ENCODE measurements around the gene ASB13. TPM values are rescaled to one million over a fixed set of nuclear protein-coding genes. Genes with fewer than 3 reads are reported as not detected.
A peak's percentile ranks its signal among the peaks of the same experiment; 100 is the strongest.

Gene ASB13
- total and polyA plus RNA-seq, 8 donors, result 8.7 to 22.2 (median 11.8) TPM

GRCh38 chr10:5684318-5684970, 18.0 kb upstream of the ASB13 start, which contains the start of gene TASOR2:
Gene TASOR2 (plus strand): TSS chr10:5684838. CDS start chr10:5720643, 35,805 bp downstream.
- Histone ChIP-seq H3K4me1 (peaks cover 7 to 12% (median 11%) of the 10 kb centered on the region in 3 donors), H3K27ac (peak within 1 kb of the TSS; percentile 81 to 83 (median 82)), H3K9me3 (no peaks in the 10 kb centered on the region), H3K4me3 (peak within 1 kb of the TSS; percentile 88 to 98 (median 93)), H3K36me3 (no peaks in the 10 kb centered on the region), H3K27me3 (no peaks in the 10 kb centered on the region)
- 0 to 1% methylated on average over 53 to 54 of the region's 54 CpGs for WGBS, 2 donors
- intact Hi-C loops (cut with DNase I), result no loop called here
- ATAC-seq (peak; percentile 94 to 99 (median 98)), FAIRE-seq (peak; percentile 47), DNase-seq (peak; percentile 97 to 99 (median 98))
- TF ChIP-seq CTCF (IDR thresholded peaks at IDR 0.05), result no peak

GRCh38 chr10:5683065-5683464, 16.7 kb upstream of the ASB13 start:
- 74 to 81% methylated on average over 3 of the region's 3 CpGs for WGBS, 2 donors

GRCh38 chr10:5681930-5682329, 15.5 kb upstream of the ASB13 start:
- Histone ChIP-seq H3K4me3 (no peak overlapping the region), H3K36me3 (no peaks in the 10 kb centered on the region), H3K27ac (no peak overlapping the region), H3K4me1 (peaks cover 7 to 10% (median 9%) of the 10 kb centered on the region in 3 donors), H3K27me3 (no peaks in the 10 kb centered on the region), H3K9me3 (no peaks in the 10 kb centered on the region)
- intact Hi-C loops (cut with DNase I), result no loop called here
- no peak for DNase-seq
- TF ChIP-seq CTCF (IDR thresholded peaks at IDR 0.05), result no peak
- 63 to 66% methylated on average over 5 of the region's 5 CpGs for WGBS, 2 donors
- ATAC-seq, result no peak
- FAIRE-seq, result no peak

More at GRCh38 chr10:5683065-5683464, 16.7 kb upstream of the ASB13 start:
- H3K9me3 ChIP-seq, result no peaks in the 10 kb centered on the region
- DNase-seq, result no peak
- intact Hi-C loops (cut with DNase I), result no loop called here
- no peaks in the 10 kb centered on the region for H3K27me3 ChIP-seq
- H3K36me3 ChIP-seq, result no peaks in the 10 kb centered on the region
- TF ChIP-seq CTCF (IDR thresholded peaks at IDR 0.05), result no peak
- H3K4me1 ChIP-seq, result peaks cover 7 to 12% (median 11%) of the 10 kb centered on the region in 3 donors
- ATAC-seq, result no peak
- no peak overlapping the region for H3K4me3 ChIP-seq
- FAIRE-seq, result no peak
- H3K27ac ChIP-seq, result no peak overlapping the region

GRCh38 chr10:5679606-5680005, 13.2 kb upstream of the ASB13 start:
- H3K4me1 ChIP-seq, result no peaks in the 10 kb centered on the region
- no peak overlapping the region for H3K4me3 ChIP-seq
- ATAC-seq (no peak), FAIRE-seq (no peak), DNase-seq (no peak)
- no peak overlapping the region for H3K27ac ChIP-seq
- intact Hi-C loops (cut with DNase I), result loop anchor here in 2 of 3 donors (10.0 kb wide), 2 partner anchors 185 to 195 kb away; no protein-coding TSS in a partner anchor
- H3K9me3 ChIP-seq, result no peaks in the 10 kb centered on the region
- TF ChIP-seq CTCF (IDR thresholded peaks at IDR 0.05), result no peak
- WGBS, 2 donors, result 60 to 70% methylated on average over 2 of the region's 2 CpGs
- no peaks in the 10 kb centered on the region for H3K36me3 ChIP-seq
- no peaks in the 10 kb centered on the region for H3K27me3 ChIP-seq

- no peak for ATAC-seq
- Histone ChIP-seq H3K27me3 (no peaks in the 10 kb centered on the region), H3K4me3 (no peak overlapping the region), H3K27ac (no peak overlapping the region), H3K36me3 (no peaks in the 10 kb centered on the region), H3K9me3 (no peaks in the 10 kb centered on the region), H3K4me1 (no peaks in the 10 kb centered on the region)
- WGBS, 2 donors, result 81 to 83% methylated on average over 3 of the region's 3 CpGs
- DNase-seq, result no peak
- TF ChIP-seq CTCF (IDR thresholded peaks at IDR 0.05), result no peak
- no peak for FAIRE-seq
- intact Hi-C loops (cut with DNase I), result loop anchor here in 2 of 3 donors (10.0 kb wide), 2 partner anchors 186 to 196 kb away; no protein-coding TSS in a partner anchor
Observed at GRCh38 chr10:5679037-5679435, 12.6 kb upstream of the ASB13 start.

All from pancreas (tissue), 10 donors.